RWPE1 (cell line): ENCODE results near the gene EXOSC3.
"Not testable (repeated sequence)": the region's sequence is repeated elsewhere in the genome, so short reads cannot be mapped to it uniquely, and the experiment has no call there.

Experiments used
- CTCF ChIA-PET: fragments of 350-600 bp; sonication (Branson Sonifier 250); formaldehyde crosslinking; extraction: SDS; loops from one replicate; lab custom pipeline; 2021; lab: Yijun Ruan, JAX
- POLR2A ChIA-PET: fragments of 400-600 bp; formaldehyde crosslinking; extraction: SDS; loops from one replicate; lab custom pipeline; 2020; ENCODE audit warnings: antibody characterized with exemption; ENCODE audit not compliant: low non-redundant PET; lab: Yijun Ruan, JAX
- DNase-seq: peaks from one replicate; pipeline ENCODE4 v3.0.0; 2012; ENCODE audit warnings: low spot score
- H3K27ac ChIP-seq: fragments of 450-650 bp; 2 replicates; pipeline ENCODE4 v1.5.1; 2017
- TF ChIP-seq, protein P1 (sequence below): fragments of 450-650 bp; conservative IDR thresholded peaks from 2 replicates; pipeline ENCODE4 v1.5.1; 2017; ENCODE audit warnings: low read depth, mild to moderate bottlenecking

The EXOSC3 gene

DNA sequence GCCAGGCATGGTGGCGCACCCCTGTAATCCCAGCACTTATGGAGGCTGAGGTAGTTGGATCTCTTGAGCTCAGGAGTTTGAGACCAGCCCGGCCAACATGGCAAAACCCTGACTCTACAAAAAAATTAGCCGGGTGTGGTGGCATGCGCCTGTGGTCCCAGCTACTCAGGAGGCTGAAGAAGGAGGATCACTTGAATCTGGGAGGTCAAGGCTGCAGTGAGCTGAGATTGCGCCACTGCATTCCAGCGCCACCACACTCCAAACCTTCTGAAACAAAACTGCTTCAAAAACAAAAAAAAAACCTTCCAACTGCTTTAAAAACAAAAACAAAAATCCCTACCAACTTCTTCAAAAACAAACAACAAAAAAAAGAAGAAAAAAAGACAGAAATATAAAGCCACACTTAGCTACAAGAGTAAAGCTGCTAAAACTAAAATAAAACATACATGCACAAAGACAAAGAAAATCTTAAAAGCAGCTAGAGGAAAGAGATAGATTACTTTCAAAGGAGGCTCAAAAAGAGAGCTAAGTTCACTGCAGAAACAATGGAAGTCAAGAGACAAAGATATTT is 27.1 kb upstream of the EXOSC3 start:
- no peak for DNase-seq
- CTCF ChIA-PET: interaction anchor here (1.1 kb wide), 1 partner anchor 11 kb away, joined by 3 read pairs; the partner anchor contains the start of gene DCAF10
- TF ChIP-seq, protein P1, sequence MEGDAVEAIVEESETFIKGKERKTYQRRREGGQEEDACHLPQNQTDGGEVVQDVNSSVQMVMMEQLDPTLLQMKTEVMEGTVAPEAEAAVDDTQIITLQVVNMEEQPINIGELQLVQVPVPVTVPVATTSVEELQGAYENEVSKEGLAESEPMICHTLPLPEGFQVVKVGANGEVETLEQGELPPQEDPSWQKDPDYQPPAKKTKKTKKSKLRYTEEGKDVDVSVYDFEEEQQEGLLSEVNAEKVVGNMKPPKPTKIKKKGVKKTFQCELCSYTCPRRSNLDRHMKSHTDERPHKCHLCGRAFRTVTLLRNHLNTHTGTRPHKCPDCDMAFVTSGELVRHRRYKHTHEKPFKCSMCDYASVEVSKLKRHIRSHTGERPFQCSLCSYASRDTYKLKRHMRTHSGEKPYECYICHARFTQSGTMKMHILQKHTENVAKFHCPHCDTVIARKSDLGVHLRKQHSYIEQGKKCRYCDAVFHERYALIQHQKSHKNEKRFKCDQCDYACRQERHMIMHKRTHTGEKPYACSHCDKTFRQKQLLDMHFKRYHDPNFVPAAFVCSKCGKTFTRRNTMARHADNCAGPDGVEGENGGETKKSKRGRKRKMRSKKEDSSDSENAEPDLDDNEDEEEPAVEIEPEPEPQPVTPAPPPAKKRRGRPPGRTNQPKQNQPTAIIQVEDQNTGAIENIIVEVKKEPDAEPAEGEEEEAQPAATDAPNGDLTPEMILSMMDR: no peak
- POLR2A ChIA-PET: no interaction called here
- H3K27ac ChIP-seq: no peak overlapping the region

- POLR2A ChIA-PET, CTCF ChIA-PET, DNase-seq, H3K27ac ChIP-seq: not testable (repeated sequence)
Observed at GRCh38 chr9:37809676-37810075, 24.8 kb upstream of the EXOSC3 start.

GRCh38 chr9:37806271-37806670 is 21.4 kb upstream of the EXOSC3 start:
- H3K27ac ChIP-seq: no peak overlapping the region
- POLR2A ChIA-PET: no interaction called here
- TF ChIP-seq, protein P1: no peak
- CTCF ChIA-PET: no interaction called here
- no peak for DNase-seq

DNA sequence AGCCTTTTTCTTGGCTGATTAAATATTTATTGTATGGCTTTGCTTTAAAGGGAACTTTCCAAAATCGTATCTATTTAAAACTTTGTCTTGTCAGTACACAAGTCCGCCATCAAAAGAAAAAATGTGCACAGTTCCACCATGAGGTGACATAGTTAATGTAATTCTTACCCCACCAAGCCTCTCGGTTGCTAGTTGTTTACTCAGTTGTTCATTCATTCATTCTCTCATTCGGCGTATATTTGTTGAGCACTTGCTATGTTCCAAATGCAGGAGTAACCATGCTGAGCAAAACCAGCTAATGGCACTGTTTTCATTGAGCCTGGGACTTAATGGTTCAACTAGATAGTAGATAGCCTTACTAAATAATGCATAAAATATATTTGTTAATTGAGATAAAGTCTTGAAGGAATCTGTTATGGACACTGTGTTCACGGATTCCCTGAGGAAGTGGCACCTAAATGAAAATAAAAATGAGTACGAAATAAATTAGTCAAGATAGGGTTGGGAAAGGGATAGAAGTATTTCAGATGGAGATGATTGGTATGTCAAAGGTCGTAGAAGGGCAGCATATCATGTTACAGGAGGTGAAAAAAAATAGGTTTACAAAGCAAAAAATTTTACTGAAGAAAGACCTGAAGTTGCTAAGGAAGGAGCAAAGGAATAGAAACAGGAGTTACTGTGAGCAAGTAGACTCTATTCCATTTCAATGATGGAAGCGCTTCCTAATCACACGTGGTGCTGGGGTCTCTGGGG is 17.3 kb upstream of the EXOSC3 start:
- DNase-seq: no peak
- no peak overlapping the region for H3K27ac ChIP-seq
- ChIA-PET POLR2A (no interaction called here), CTCF (no interaction called here)
- TF ChIP-seq, protein P1: no peak

DNA sequence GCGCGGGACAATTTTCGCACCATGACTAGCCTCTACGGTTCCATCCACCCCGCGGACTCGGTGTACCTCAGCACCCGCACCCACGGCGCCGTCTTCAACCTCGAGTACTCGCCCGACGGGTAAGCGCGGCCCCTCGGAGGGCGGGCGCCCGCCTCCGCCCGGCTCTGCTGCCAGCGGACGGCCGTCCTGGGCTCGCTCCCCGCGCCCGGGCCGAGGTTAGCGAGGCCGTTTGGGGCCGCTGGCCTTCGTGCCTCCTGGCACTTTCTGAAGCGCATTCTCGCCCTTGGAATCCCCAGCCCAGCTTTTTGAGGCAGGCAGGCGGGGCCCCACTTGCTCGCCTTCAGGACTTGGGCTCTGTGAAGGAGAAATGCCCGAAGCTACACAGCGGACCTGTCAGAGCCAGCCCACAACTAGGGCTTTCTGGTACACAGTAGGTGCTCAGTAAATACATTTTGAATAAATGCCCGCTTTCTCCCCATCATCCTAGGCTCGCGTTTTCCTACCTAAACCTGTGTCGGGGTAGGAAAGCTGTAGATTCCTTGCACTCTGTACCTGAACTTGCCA is 16.5 kb upstream of the EXOSC3 start:
- TF ChIP-seq, protein P1: no peak
- ChIA-PET POLR2A (interaction anchor here (0.9 kb wide), 1 partner anchor 699 kb away, joined by 3 read pairs; no protein-coding TSS in a partner anchor), CTCF (no interaction called here)
- peak overlapping the region; percentile 84 for H3K27ac ChIP-seq
- peak; percentile 28 for DNase-seq

DNA sequence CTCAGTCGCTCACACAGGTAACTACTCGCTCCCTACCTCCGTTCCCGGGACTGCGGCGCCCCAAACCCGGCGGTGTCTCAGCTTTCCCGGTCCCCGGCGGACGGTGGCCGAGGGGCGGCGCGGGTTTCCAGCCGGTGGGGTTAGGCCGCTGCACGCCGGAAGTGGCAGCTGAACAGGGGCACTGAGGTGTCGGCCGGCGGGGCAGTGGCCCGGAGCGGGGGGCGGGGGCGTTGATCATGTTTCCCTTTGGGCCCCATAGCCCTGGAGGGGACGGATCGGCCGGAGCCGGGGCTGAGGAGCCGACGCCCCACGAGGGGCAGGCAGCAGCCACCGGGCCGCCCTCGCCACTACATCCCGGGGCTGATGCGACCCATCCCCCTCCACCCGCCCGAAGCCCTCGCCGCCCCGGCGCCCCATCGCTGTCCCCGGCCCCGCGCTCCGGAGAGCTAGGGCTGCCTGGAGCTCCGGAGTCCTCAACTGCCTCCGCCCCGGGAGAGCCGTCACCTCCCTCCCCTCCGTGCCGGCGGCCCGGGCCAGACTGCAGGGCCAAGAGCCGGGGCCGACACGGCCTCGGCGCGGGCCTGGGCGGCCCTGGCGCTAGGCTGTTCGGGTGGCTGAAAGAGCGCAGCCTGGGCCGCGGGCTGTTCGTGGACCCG is 15.9 kb upstream of the EXOSC3 start, which contains the start of gene DCAF10:
Gene DCAF10 (plus strand): TSS at position 167 of the 656 bp plus-strand sequence. CDS start 70 bp downstream, at position 237.
- DNase-seq: peak; percentile 70
- TF ChIP-seq, protein P1: no peak
- H3K27ac ChIP-seq: peak within 1 kb of the TSS; percentile 84
- POLR2A ChIA-PET: interaction anchor here (0.6 to 0.9 kb wide), 2 partner anchors 15 to 700 kb away, joined by 3 read pairs; partner anchors contain the start of gene EXOSC3
- CTCF ChIA-PET: interaction anchor here (0.7 to 0.9 kb wide), 2 partner anchors 11 to 166 kb away, joined by 3 read pairs; no protein-coding TSS in a partner anchor
